ENCODE results near the gene CNKSR2. TPM values are rescaled to one million over a fixed set of nuclear protein-coding genes. Genes with fewer than 3 reads are reported as not detected.

Gene CNKSR2
- total RNA-seq, 1 experiment from 2014 or later: not detected

DNA sequence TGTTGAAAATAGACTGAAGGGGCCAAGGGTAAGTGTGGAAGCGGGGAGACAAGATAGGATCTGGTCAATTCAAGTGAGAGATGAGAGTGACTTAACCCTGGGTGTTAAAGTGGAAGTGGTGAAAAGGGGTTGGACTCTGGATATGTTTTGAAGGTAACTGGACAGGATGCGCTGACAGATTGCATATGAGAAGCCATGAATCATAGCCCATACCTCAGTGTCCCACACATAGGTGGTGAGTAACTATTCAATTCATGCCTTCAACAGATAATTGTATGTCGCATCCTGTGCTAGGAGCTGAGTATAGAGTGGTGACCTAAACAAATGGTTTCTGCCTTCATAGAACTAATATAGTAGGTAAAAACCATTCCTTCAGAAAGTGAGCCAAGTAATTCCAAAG, 207.3 kb downstream of the CNKSR2 start:
- Histone ChIP-seq H3K9me2 (ENCODE audit: insufficient read depth) (no peaks in the 10 kb centered on the region), H4K20me1 (ENCODE audit: insufficient read depth) (no peaks in the 10 kb centered on the region), H3K79me2 (ENCODE audit: insufficient read depth, low read length) (no peaks in the 10 kb centered on the region), H3K27me3 (ENCODE audit: insufficient read depth, low read length) (no peaks in the 10 kb centered on the region), H3K4me1 (ENCODE audit: control insufficient read depth in 1 of 2, insufficient read depth in 2 of 2, low read length in 2 of 2) (no peaks in the 10 kb centered on the region), H3K9ac (ENCODE audit: low read length) (no peak overlapping the region), H3K27ac (ENCODE audit: low read depth, low read length) (no peak overlapping the region), H3K9me3 (ENCODE audit: control insufficient read depth in 1 of 2, insufficient read depth in 1 of 2, low read depth in 1 of 2, low read length in 2 of 2) (no peaks in the 10 kb centered on the region), H3K4me3 (replicated peaks in 1 of 2; ENCODE audit: low read depth in 1 of 2, low read length in 2 of 2) (no peak overlapping the region), H3K4me2 (ENCODE audit: low read length) (no peak overlapping the region), H3K36me3 (ENCODE audit: control insufficient read depth in 1 of 2, insufficient read depth in 2 of 2, low read length in 2 of 2) (no peaks in the 10 kb centered on the region), H2AFZ (ENCODE audit: low read depth, low read length, poor library complexity, severe bottlenecking) (no peak overlapping the region)
- TF ChIP-seq EGR1 (IDR thresholded peaks at IDR 0.05; ENCODE audit: low read depth): no peak
- TF ChIP-seq CEBPB (IDR thresholded peaks at IDR 0.05; ENCODE audit: low read depth): no peak
- TF ChIP-seq POLR2AphosphoS5 (IDR thresholded peaks at IDR 0.05; ENCODE audit: low read depth, low read length): no peak
- TF ChIP-seq SIN3A (IDR thresholded peaks at IDR 0.05; ENCODE audit: low read depth): no peak
- TF ChIP-seq, protein P1, sequence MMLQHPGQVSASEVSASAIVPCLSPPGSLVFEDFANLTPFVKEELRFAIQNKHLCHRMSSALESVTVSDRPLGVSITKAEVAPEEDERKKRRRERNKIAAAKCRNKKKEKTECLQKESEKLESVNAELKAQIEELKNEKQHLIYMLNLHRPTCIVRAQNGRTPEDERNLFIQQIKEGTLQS (IDR thresholded peaks at IDR 0.05): no peak
- no peak for TF ChIP-seq JUND (IDR thresholded peaks at IDR 0.05)
- TF ChIP-seq ZNF274 (IDR thresholded peaks at IDR 0.05; ENCODE audit: low read depth, low read length): no peak
- TF ChIP-seq, protein P2, sequence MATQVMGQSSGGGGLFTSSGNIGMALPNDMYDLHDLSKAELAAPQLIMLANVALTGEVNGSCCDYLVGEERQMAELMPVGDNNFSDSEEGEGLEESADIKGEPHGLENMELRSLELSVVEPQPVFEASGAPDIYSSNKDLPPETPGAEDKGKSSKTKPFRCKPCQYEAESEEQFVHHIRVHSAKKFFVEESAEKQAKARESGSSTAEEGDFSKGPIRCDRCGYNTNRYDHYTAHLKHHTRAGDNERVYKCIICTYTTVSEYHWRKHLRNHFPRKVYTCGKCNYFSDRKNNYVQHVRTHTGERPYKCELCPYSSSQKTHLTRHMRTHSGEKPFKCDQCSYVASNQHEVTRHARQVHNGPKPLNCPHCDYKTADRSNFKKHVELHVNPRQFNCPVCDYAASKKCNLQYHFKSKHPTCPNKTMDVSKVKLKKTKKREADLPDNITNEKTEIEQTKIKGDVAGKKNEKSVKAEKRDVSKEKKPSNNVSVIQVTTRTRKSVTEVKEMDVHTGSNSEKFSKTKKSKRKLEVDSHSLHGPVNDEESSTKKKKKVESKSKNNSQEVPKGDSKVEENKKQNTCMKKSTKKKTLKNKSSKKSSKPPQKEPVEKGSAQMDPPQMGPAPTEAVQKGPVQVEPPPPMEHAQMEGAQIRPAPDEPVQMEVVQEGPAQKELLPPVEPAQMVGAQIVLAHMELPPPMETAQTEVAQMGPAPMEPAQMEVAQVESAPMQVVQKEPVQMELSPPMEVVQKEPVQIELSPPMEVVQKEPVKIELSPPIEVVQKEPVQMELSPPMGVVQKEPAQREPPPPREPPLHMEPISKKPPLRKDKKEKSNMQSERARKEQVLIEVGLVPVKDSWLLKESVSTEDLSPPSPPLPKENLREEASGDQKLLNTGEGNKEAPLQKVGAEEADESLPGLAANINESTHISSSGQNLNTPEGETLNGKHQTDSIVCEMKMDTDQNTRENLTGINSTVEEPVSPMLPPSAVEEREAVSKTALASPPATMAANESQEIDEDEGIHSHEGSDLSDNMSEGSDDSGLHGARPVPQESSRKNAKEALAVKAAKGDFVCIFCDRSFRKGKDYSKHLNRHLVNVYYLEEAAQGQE (IDR thresholded peaks at IDR 0.05; ENCODE audit: low read depth): no peak
- no peak for TF ChIP-seq EZH2 (IDR thresholded peaks at IDR 0.05)
- TF ChIP-seq, protein P3, sequence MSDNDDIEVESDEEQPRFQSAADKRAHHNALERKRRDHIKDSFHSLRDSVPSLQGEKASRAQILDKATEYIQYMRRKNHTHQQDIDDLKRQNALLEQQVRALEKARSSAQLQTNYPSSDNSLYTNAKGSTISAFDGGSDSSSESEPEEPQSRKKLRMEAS (IDR thresholded peaks at IDR 0.05): no peak
- TF ChIP-seq SP1 (IDR thresholded peaks at IDR 0.05; ENCODE audit: low read depth): no peak
- TF ChIP-seq TCF7L2 (IDR thresholded peaks at IDR 0.05; ENCODE audit: borderline replicate concordance, extremely low read depth, insufficient read depth, insufficient read length): no peak
- no peak for TF ChIP-seq EZH2phosphoT487 (IDR thresholded peaks at IDR 0.05; ENCODE audit: borderline replicate concordance)
- TF ChIP-seq, protein P4, sequence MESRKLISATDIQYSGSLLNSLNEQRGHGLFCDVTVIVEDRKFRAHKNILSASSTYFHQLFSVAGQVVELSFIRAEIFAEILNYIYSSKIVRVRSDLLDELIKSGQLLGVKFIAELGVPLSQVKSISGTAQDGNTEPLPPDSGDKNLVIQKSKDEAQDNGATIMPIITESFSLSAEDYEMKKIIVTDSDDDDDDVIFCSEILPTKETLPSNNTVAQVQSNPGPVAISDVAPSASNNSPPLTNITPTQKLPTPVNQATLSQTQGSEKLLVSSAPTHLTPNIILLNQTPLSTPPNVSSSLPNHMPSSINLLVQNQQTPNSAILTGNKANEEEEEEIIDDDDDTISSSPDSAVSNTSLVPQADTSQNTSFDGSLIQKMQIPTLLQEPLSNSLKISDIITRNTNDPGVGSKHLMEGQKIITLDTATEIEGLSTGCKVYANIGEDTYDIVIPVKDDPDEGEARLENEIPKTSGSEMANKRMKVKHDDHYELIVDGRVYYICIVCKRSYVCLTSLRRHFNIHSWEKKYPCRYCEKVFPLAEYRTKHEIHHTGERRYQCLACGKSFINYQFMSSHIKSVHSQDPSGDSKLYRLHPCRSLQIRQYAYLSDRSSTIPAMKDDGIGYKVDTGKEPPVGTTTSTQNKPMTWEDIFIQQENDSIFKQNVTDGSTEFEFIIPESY (IDR thresholded peaks at IDR 0.05; ENCODE audit: extremely low read depth, insufficient replicate concordance, low read length): no peak
- TF ChIP-seq FOSL1 (IDR thresholded peaks at IDR 0.05; ENCODE audit: low read depth): no peak
- TF ChIP-seq CBX3 (IDR thresholded peaks at IDR 0.05; ENCODE audit: low read depth): no peak
- TF ChIP-seq POLR2A (IDR thresholded peaks at IDR 0.05; ENCODE audit: borderline replicate concordance, extremely low read depth, insufficient read depth, insufficient read length): no peak
- POLR2A ChIA-PET: no interaction called here
- intact Hi-C loops (cut with micrococcal nuclease): no loop called here
- BruUV-seq (replicated peaks): no TSS peak
- RAD21 ChIA-PET (ENCODE audit: low non-redundant PET in 1 of 2, low total read pairs in 2 of 2, uncharacterized antibody in 2 of 2, unreplicated experiment in 2 of 2): no interaction called here
- ATAC-seq (no peak), DNase-seq (ENCODE audit: low read depth, low spot score) (no peak)
- CTCF ChIA-PET: no interaction called here

Data from HCT116 (cell line).